Neural cell (in vitro differentiated cells): Measurements from ENCODE around the gene ACAA2. TPM values are rescaled to one million over a fixed set of nuclear protein-coding genes. Genes with fewer than 3 reads are reported as not detected.

Source experiments
- H2AFZ ChIP-seq: fragments of 200-600, 300-800 bp; sonication (generic), shearing (Covaris generic); 2 replicates; pipeline ENCODE4 v1.6.0; 2014; ENCODE audit warnings: low read depth, mild to moderate bottlenecking, antibody characterized with exemption, low read length, moderate library complexity
- H3F3A ChIP-seq: fragments of 200-600 bp; shearing (Covaris generic); 2 replicates; pipeline ENCODE4 v1.6.1; 2016; ENCODE audit warnings: mild to moderate bottlenecking, moderate library complexity, mixed read lengths, antibody characterized with exemption, low read length; ENCODE audit not compliant: insufficient read depth, poor library complexity, severe bottlenecking
- H3K27ac ChIP-seq: fragments of 200-600, 300-800 bp; sonication (generic), shearing (Covaris generic); 2 replicates; pipeline ENCODE4 v1.5.1; 2014; ENCODE audit warnings: mild to moderate bottlenecking, low read length, moderate library complexity
- H3K27me3 ChIP-seq: fragments of 300-800, 200-600 bp; sonication (generic), shearing (Covaris generic); 2 replicates; pipeline ENCODE4 v1.6.0; 2014; ENCODE audit warnings: mild to moderate bottlenecking, low read depth, low read length, moderate library complexity; ENCODE audit not compliant: insufficient read depth
- H3K36me3 ChIP-seq: fragments of 300-800, 200-600 bp; sonication (generic), shearing (Covaris generic); 2 replicates; pipeline ENCODE4 v1.5.1; 2014; ENCODE audit warnings: mild to moderate bottlenecking, antibody characterized with exemption, low read length, moderate library complexity; ENCODE audit not compliant: insufficient read depth
- H3K4me2 ChIP-seq: fragments of 300-800, 200-600 bp; sonication (generic), shearing (Covaris generic); 2 replicates; pipeline ENCODE4 v1.6.0; 2014; ENCODE audit warnings: mild to moderate bottlenecking, low read length
- H3K4me3 ChIP-seq: fragments of 300-800, 200-600 bp; sonication (generic), shearing (Covaris generic); 2 replicates; pipeline ENCODE4 v1.5.1; 2014; ENCODE audit warnings: mild to moderate bottlenecking, low read length, moderate library complexity
- H3K79me2 ChIP-seq: fragments of 200-600 bp; shearing (Covaris generic); replicated peaks from 2 replicates; pipeline ENCODE4 v1.6.0; 2014; ENCODE audit warnings: mild to moderate bottlenecking, low read length, moderate library complexity; ENCODE audit not compliant: insufficient read depth
- H3K9ac ChIP-seq: fragments of 300-800, 200-600 bp; sonication (generic), shearing (Covaris generic); 2 replicates; pipeline ENCODE4 v1.6.1; 2016; ENCODE audit warnings: mild to moderate bottlenecking, low read length, mixed read lengths
- H3K9me2 ChIP-seq: fragments of 200-600 bp; shearing (Covaris generic); 2 replicates; pipeline ENCODE4 v1.6.1; 2016; ENCODE audit warnings: mild to moderate bottlenecking, low read length, mixed read lengths; ENCODE audit not compliant: insufficient read depth
- H3K9me3 ChIP-seq: fragments of 200-600, 300-800 bp; sonication (generic), shearing (Covaris generic); 2 replicates; pipeline ENCODE4 v1.6.1; 2016; ENCODE audit warnings: mild to moderate bottlenecking, mixed run types, low read length, moderate library complexity, mixed read lengths
- H4K20me1 ChIP-seq: fragments of 200-600 bp; shearing (Covaris generic); 2 replicates; pipeline ENCODE4 v1.6.1; 2016; ENCODE audit warnings: mild to moderate bottlenecking, mixed run types; ENCODE audit not compliant: insufficient read depth
- EP300 ChIP-seq: fragments of 450-650 bp; conservative IDR thresholded peaks from 2 replicates; pipeline ENCODE4 v1.6.1; 2014; ENCODE audit warnings: antibody characterized with exemption, mild to moderate bottlenecking, moderate library complexity; ENCODE audit not compliant: poor library complexity, severe bottlenecking
- EZH2 ChIP-seq: fragments of 200-600, 300-800 bp; shearing (Covaris generic), sonication (generic); IDR thresholded peaks from 2 replicates; pipeline ENCODE4 v1.6.1; 2014; ENCODE audit warnings: antibody characterized with exemption, low read length, borderline replicate concordance, mild to moderate bottlenecking; ENCODE audit not compliant: insufficient read depth, poor library complexity, severe bottlenecking
- MXI1 ChIP-seq: fragments of 450-650 bp; conservative IDR thresholded peaks from 2 replicates; pipeline ENCODE4 v1.6.1; 2014; ENCODE audit warnings: antibody characterized with exemption, mild to moderate bottlenecking; ENCODE audit not compliant: poor library complexity, severe bottlenecking
- POLR2AphosphoS5 ChIP-seq: IDR thresholded peaks from 2 replicates; pipeline ENCODE4 v1.6.1; 2012
- RAD21 ChIP-seq: fragments of 450-650 bp; conservative IDR thresholded peaks from 2 replicates; pipeline ENCODE4 v1.6.1; 2014; ENCODE audit warnings: antibody characterized with exemption, mild to moderate bottlenecking, moderate library complexity
- SMC3 ChIP-seq: fragments of 450-650 bp; conservative IDR thresholded peaks from 2 replicates; pipeline ENCODE4 v1.6.1; 2014; ENCODE audit warnings: antibody characterized with exemption, mild to moderate bottlenecking, moderate library complexity; ENCODE audit not compliant: poor library complexity
- TAF1 ChIP-seq: IDR thresholded peaks from 2 replicates; pipeline ENCODE4 v1.6.1; 2012; ENCODE audit warnings: low read depth
- polyA plus RNA-seq: library from polyadenylated mRNA; depleted of rRNA; stranded (reverse); fragments of >200 nt; gene quantifications from 2 replicates; pipeline ENCODE4 v1.2.3, GENCODE V29; 2014
- TF ChIP-seq, protein P1 (sequence below): fragments of 450-650 bp; IDR thresholded peaks from 2 replicates; pipeline ENCODE4 v1.5.1; 2014; ENCODE audit warnings: antibody characterized with exemption, mild to moderate bottlenecking, moderate library complexity; ENCODE audit not compliant: poor library complexity, severe bottlenecking
- TF ChIP-seq, protein P2 (sequence below): IDR thresholded peaks from 2 replicates; pipeline ENCODE4 v1.6.1; 2012; ENCODE audit warnings: borderline replicate concordance

Gene ACAA2
- polyA plus RNA-seq, 1 donor from 2014 or later = 6.3 TPM

DNA sequence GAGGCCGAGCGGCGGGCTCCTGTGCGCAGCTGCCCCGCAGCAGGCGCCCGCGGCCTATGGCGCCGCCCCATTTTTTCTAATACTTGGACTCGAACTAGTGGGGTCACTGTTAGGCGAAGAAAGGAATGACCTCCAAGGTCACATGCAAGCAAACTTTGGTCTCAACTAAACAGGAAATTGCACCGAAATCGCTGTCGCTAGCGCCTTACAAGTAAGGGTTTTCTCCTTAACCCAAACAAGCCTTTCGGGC is 339 bp downstream of the ACAA2 start:
- Histone ChIP-seq H4K20me1 (no peaks in the 10 kb centered on the region), H3K4me3 (peak overlapping the region; percentile 89), H3K27ac (no peak overlapping the region), H3K9ac (peak overlapping the region; percentile 80), H3K4me2 (peak overlapping the region; percentile 82), H3K9me2 (no peaks in the 10 kb centered on the region), H3K9me3 (no peaks in the 10 kb centered on the region), H3F3A (no peaks in the 10 kb centered on the region), H3K27me3 (no peaks in the 10 kb centered on the region), H3K79me2 (peaks cover 6% of the 10 kb centered on the region), H2AFZ (peak overlapping the region; percentile 97), H3K36me3 (no peaks in the 10 kb centered on the region)
- TF ChIP-seq, protein P1, sequence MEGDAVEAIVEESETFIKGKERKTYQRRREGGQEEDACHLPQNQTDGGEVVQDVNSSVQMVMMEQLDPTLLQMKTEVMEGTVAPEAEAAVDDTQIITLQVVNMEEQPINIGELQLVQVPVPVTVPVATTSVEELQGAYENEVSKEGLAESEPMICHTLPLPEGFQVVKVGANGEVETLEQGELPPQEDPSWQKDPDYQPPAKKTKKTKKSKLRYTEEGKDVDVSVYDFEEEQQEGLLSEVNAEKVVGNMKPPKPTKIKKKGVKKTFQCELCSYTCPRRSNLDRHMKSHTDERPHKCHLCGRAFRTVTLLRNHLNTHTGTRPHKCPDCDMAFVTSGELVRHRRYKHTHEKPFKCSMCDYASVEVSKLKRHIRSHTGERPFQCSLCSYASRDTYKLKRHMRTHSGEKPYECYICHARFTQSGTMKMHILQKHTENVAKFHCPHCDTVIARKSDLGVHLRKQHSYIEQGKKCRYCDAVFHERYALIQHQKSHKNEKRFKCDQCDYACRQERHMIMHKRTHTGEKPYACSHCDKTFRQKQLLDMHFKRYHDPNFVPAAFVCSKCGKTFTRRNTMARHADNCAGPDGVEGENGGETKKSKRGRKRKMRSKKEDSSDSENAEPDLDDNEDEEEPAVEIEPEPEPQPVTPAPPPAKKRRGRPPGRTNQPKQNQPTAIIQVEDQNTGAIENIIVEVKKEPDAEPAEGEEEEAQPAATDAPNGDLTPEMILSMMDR = no peak
- TF ChIP-seq SMC3 (no peak), RAD21 (no peak), MXI1 (no peak), TAF1 (no peak), POLR2AphosphoS5 (no peak), EZH2 (no peak), EP300 (no peak)
- TF ChIP-seq, protein P2, sequence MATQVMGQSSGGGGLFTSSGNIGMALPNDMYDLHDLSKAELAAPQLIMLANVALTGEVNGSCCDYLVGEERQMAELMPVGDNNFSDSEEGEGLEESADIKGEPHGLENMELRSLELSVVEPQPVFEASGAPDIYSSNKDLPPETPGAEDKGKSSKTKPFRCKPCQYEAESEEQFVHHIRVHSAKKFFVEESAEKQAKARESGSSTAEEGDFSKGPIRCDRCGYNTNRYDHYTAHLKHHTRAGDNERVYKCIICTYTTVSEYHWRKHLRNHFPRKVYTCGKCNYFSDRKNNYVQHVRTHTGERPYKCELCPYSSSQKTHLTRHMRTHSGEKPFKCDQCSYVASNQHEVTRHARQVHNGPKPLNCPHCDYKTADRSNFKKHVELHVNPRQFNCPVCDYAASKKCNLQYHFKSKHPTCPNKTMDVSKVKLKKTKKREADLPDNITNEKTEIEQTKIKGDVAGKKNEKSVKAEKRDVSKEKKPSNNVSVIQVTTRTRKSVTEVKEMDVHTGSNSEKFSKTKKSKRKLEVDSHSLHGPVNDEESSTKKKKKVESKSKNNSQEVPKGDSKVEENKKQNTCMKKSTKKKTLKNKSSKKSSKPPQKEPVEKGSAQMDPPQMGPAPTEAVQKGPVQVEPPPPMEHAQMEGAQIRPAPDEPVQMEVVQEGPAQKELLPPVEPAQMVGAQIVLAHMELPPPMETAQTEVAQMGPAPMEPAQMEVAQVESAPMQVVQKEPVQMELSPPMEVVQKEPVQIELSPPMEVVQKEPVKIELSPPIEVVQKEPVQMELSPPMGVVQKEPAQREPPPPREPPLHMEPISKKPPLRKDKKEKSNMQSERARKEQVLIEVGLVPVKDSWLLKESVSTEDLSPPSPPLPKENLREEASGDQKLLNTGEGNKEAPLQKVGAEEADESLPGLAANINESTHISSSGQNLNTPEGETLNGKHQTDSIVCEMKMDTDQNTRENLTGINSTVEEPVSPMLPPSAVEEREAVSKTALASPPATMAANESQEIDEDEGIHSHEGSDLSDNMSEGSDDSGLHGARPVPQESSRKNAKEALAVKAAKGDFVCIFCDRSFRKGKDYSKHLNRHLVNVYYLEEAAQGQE = no peak

DNA sequence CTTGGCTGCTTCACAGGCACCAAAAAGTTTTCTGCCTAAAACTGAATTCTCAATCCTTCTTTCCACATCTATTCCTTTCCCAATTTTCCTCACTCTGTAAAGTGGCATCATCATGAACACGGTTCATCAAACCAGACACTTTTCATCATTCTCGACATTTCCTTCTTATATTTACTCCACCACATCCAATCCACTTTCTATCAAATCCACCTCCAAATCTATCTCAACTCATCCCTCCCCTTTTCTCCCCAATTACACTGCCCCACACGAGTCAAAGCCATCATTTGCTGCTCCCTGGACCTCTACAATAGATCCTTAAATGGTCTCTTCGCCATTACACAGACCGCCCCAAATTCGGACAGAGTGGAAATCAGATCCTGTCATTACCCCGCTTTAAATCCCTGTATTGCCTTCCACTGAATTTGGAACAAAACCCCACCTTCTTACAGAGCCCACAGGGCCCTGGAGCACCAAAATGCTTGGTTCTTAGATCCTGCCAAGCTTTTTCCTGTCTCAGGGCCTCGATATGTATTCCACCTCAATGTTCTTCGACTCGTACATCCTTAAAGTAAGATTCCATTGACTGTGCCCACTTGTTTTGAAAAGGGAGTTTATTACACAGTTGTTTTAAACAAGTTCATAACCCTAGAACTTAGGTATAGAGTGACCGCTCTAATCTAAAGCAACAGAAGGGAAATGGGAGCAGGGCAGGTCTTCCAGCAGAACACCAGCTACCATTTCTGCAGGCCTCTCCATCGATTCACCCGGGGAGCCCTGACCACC is 856 bp downstream of the ACAA2 start:
- Histone ChIP-seq H3K4me3 (peak overlapping the region; percentile 89), H2AFZ (peak overlapping the region; percentile 97), H3K9me2 (no peaks in the 10 kb centered on the region), H3F3A (no peaks in the 10 kb centered on the region), H3K4me2 (peak overlapping the region; percentile 82), H3K9me3 (no peaks in the 10 kb centered on the region), H3K27me3 (no peaks in the 10 kb centered on the region), H3K36me3 (no peaks in the 10 kb centered on the region), H3K79me2 (peaks cover 6% of the 10 kb centered on the region), H3K27ac (no peak overlapping the region), H4K20me1 (no peaks in the 10 kb centered on the region), H3K9ac (no peak overlapping the region)
- TF ChIP-seq TAF1 (no peak), EZH2 (no peak), MXI1 (no peak), RAD21 (no peak), SMC3 (no peak), EP300 (no peak)
- TF ChIP-seq, protein P2 = no peak
- TF ChIP-seq, protein P1 = no peak
